ENCODE data around the gene KIF26B. TPM values are rescaled to one million over a fixed set of nuclear protein-coding genes. Genes with fewer than 3 reads are reported as not detected.

The KIF26B gene
- total RNA-seq, 1 donor from 2014 or later = 69.7 TPM

- no peaks in the 10 kb centered on the region for H3K27me3 Mint-ChIP-seq (ENCODE audit: low read depth)
- peaks cover 11% of the 10 kb centered on the region for H3K4me1 Mint-ChIP-seq
- peaks cover 14% of the 10 kb centered on the region for H3K9me3 Mint-ChIP-seq
- peaks cover 14% of the 10 kb centered on the region for H3K36me3 Mint-ChIP-seq
- TF ChIP-seq CTCF (IDR thresholded peaks at IDR 0.05; ENCODE audit: unreplicated experiment) = no peak
- no peak for DNase-seq (ENCODE audit: low spot score in 2 of 2, unreplicated experiment in 2 of 2)
- H3K4me3 Mint-ChIP-seq = no peak overlapping the region
- no peak overlapping the region for H3K27ac Mint-ChIP-seq
Observed at GRCh38 chr1:245246433-245246832, 91.6 kb downstream of the KIF26B start.

- TF ChIP-seq CTCF (IDR thresholded peaks at IDR 0.05; ENCODE audit: unreplicated experiment) = no peak
Observed at GRCh38 chr1:245247356-245247755, 92.6 kb downstream of the KIF26B start.

GRCh38 chr1:245247801-245248200 lies 93.0 kb downstream of the KIF26B start:
- no peaks in the 10 kb centered on the region for H3K27me3 Mint-ChIP-seq (ENCODE audit: low read depth)
- H3K36me3 Mint-ChIP-seq = peaks cover 21% of the 10 kb centered on the region
- no peak for DNase-seq (ENCODE audit: low spot score in 2 of 2, unreplicated experiment in 2 of 2)

More at GRCh38 chr1:245247356-245247755, 92.6 kb downstream of the KIF26B start:
- Mint-ChIP-seq H3K4me1 (peaks cover 11% of the 10 kb centered on the region), H3K27me3 (ENCODE audit: low read depth) (no peaks in the 10 kb centered on the region), H3K27ac (peak overlapping the region; percentile 16), H3K9me3 (peaks cover 17% of the 10 kb centered on the region), H3K36me3 (peaks cover 18% of the 10 kb centered on the region), H3K4me3 (no peak overlapping the region)
- no peak for DNase-seq (ENCODE audit: low spot score in 2 of 2, unreplicated experiment in 2 of 2)

GRCh38 chr1:245248231-245248731 lies 93.5 kb downstream of the KIF26B start:
- Mint-ChIP-seq H3K4me3 (no peak overlapping the region), H3K27me3 (ENCODE audit: low read depth) (no peaks in the 10 kb centered on the region), H3K9me3 (peaks cover 21% of the 10 kb centered on the region), H3K36me3 (peaks cover 21% of the 10 kb centered on the region), H3K4me1 (peaks cover 11% of the 10 kb centered on the region), H3K27ac (no peak overlapping the region)
- TF ChIP-seq CTCF (IDR thresholded peaks at IDR 0.05; ENCODE audit: unreplicated experiment) = no peak
- no peak for DNase-seq (ENCODE audit: low spot score in 2 of 2, unreplicated experiment in 2 of 2)

More at GRCh38 chr1:245247801-245248200, 93.0 kb downstream of the KIF26B start:
- no peak overlapping the region for H3K4me3 Mint-ChIP-seq
- H3K27ac Mint-ChIP-seq = no peak overlapping the region
- H3K4me1 Mint-ChIP-seq = peaks cover 11% of the 10 kb centered on the region
- peaks cover 20% of the 10 kb centered on the region for H3K9me3 Mint-ChIP-seq
- no peak for TF ChIP-seq CTCF (IDR thresholded peaks at IDR 0.05; ENCODE audit: unreplicated experiment)

GRCh38 chr1:245255783-245256182 lies 101.0 kb downstream of the KIF26B start:
- H3K27ac Mint-ChIP-seq = no peak overlapping the region
- no peak for DNase-seq (ENCODE audit: low spot score in 2 of 2, unreplicated experiment in 2 of 2)
- H3K27me3 Mint-ChIP-seq (ENCODE audit: low read depth) = no peaks in the 10 kb centered on the region
- H3K9me3 Mint-ChIP-seq = peaks cover 16% of the 10 kb centered on the region
- H3K4me1 Mint-ChIP-seq = peaks cover 44% of the 10 kb centered on the region
- no peak for TF ChIP-seq CTCF (IDR thresholded peaks at IDR 0.05; ENCODE audit: unreplicated experiment)
- no peak overlapping the region for H3K4me3 Mint-ChIP-seq
- peaks cover 15% of the 10 kb centered on the region for H3K36me3 Mint-ChIP-seq

- no peak for DNase-seq (ENCODE audit: low spot score in 2 of 2, unreplicated experiment in 2 of 2)
- Mint-ChIP-seq H3K9me3 (peaks cover 8% of the 10 kb centered on the region), H3K4me3 (no peak overlapping the region), H3K27ac (no peak overlapping the region), H3K27me3 (ENCODE audit: low read depth) (no peaks in the 10 kb centered on the region), H3K36me3 (peaks cover 7% of the 10 kb centered on the region), H3K4me1 (peaks cover 44% of the 10 kb centered on the region)
- TF ChIP-seq CTCF (IDR thresholded peaks at IDR 0.05; ENCODE audit: unreplicated experiment) = no peak
Observed at GRCh38 chr1:245256528-245256927, 101.7 kb downstream of the KIF26B start.

Measured in mesothelial cell of epicardium (in vitro differentiated cells).